Measurements from ENCODE around the gene CANT1.

- TF ChIP-seq EZH2 (IDR thresholded peaks at IDR 0.05; ENCODE audit: borderline replicate concordance, low read depth, low read length, poor library complexity, severe bottlenecking) (no peak), CTCF (conservative IDR thresholded peaks at IDR 0.05; ENCODE audit: low read depth, low read length) (no peak)
Measured at GRCh38 chr17:79043931-79044320, 34.4 kb upstream of the CANT1 start.
